Kidney glomerular epithelial cell (primary cell): ENCODE data around the gene ARHGAP6.
"Not testable (repeated sequence)": the region's sequence is repeated elsewhere in the genome, so short reads cannot be mapped to it uniquely, and the experiment has no call there.

ENCODE experiments used
- DNase-seq: peaks from one replicate; lab custom pipeline; 2025; lab: John Stamatoyannopoulos, UW

ARHGAP6 gene

GRCh38 chrX:11244636-11245035, 421.1 kb downstream of the ARHGAP6 start:
- DNase-seq = no peak

DNA sequence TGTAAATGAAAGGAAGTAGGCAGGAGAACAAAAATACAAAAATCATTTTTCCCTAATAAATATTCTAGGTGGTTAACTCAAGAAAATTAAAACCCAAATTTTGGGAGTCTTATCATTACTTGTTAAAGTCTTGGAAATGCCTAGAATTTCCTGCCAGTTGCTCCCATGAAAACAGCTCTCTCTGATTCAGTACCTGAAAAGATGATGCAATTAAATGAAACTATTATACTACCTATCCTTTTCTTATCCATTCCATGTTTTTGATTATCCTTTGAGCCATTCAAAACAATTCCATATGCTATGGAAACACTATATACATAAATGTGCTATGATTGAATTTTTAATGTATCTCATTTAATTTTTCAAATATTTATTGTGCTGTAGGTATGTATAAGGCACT, 423.0 kb downstream of the ARHGAP6 start:
- DNase-seq = no peak

DNA sequence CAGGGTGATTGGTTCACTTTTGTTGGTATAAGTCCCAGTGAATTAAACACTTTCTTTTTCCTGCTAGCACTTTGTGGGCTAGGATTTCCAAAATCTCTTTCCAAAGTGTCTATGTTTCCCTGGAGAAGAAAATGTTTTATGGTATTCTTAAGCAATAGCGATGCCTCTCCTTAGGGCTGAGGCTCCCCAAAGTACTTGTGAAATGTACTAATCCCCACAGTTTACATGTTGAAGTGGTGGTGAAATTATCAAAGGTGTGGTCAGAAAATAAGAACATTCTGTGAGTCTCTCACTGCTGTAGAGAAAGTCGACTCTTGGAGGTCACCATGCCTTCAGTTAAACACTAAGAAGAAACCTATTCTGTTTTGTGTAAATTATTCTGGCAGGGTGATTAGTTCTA, 424.0 kb downstream of the ARHGAP6 start:
- no peak for DNase-seq

- no peak for DNase-seq
Measured at GRCh38 chrX:11239230-11239629, 426.5 kb downstream of the ARHGAP6 start.

GRCh38 chrX:11235377-11235776, 430.3 kb downstream of the ARHGAP6 start:
- not testable (repeated sequence) for DNase-seq

DNA sequence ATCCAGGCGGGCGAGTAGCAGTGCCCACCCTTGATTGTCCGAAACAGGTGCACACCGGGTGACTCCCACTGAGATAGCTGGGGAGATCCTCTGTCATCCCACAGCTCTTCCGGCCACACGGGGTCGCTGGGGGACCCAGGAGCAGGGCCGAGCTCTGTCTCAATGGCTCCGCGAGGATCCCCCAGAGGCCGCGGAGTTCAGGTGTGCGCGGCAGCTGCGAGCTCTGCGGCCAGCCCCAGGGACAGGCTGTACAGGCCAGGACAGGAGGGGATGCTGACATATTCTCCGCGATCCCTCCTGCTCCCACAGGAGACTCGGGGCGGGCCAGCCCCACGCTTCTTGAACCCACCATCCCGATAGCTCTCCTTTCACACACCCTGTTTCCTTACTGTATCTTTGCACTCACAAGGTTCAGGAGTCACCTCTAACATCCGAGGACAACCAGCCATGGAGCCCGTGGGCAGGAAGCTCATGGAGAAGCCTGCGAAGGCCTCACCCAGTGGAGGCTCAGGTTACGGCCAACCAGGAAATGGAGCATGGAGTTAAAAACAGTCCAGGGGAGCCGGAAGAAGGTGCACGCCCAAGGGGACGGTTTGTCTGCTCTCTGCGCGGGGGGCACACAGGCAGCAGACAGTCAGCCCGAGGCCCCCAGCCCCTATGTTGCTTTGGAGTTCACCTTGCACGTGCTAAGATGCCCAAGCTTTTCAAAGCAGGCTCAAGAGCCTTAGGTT, 450.4 kb downstream of the ARHGAP6 start:
- no peak for DNase-seq

DNA sequence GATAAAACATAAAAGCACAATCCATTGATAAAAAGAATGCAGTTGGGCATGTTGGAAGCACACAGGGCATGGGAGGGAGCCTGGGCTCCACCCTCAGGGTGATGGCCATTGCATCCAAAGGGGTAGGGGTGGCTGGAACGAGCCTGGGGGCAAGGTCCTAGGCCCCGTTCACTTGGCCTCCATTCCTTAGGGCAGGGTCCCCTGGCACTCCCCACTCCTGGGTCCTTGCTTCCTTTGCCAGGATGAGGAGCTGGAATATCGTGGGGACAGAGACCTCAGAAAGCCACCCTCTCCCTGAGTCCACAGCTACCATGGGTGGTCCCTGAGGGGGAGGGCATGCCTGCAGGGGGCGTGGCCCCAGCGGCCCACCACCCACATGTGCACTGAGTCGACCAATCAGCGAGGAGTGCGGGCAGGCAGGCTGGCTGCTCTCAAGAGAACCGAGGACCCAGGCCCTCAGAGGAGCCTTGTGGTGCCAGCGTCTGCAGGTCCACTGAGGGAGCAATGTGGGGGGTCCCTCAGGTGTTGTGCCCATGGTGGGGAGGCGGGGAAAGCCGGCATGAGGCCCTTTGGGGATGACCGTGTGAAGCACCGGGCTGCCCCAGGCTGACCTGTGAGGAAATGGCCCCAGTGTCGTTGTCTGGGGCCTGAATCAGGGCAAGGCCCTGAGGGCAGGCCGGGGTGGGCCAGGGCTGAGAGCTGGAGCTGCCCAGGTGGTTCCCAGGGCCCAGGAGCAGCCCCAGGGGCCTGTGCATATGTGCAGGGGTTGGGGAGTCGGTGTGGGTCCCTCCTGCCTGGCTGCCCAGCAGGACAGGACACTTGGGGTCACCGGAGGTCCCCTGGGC, 451.2 kb downstream of the ARHGAP6 start:
- no peak for DNase-seq

- no peak for DNase-seq
Measured at GRCh38 chrX:11212741-11213140, 453.0 kb downstream of the ARHGAP6 start.

DNA sequence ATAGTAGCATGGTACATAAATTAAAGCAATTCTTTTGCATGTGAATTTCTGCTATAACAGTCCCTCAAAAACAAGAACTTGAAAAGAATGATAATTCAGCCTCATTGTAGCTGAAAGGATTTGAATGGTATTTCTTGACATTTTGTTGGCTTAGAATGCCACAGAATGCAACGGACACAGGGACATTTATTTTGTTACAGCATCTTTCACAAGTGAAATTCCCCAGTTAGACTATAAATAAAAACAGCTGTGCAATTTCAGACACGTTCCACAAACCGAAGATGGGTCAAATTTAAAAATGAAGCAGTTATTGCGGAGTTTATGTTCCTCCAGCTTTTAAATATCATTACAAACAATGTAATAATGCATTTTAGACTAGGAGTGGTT, 455.3 kb downstream of the ARHGAP6 start:
- no peak for DNase-seq

DNA sequence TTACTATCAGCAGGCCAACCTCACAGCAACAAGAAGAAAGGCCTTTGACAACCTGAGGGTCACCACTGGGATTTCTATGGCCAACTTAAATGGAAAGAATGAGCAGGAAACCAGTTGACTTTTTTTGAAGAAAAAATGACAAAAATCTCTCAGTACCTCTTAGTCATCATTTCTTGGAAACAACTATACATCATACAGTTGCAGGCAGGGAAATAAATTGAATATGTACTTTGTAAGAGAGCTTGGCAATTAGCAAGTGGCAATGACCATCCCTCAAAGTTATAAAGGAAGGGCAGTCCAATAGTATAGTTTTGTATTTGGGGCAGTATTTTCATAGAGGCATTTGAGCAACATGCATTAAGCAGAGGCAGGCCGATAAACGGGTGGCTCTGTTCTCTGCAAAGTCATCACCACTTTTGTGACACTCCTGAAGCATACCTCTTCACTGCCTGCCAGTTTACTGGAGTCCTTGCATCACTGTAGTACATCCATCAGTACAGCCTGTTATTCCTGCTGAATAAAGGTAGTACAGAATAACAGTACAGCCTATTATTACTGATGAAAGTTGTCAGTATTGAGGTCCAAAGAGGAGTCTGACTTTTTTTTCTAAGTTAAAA, 455.8 kb downstream of the ARHGAP6 start:
- no peak for DNase-seq

- DNase-seq = no peak
Measured at GRCh38 chrX:11206716-11207115, 459.0 kb downstream of the ARHGAP6 start.

GRCh38 chrX:11205796-11206195, 459.9 kb downstream of the ARHGAP6 start:
- no peak for DNase-seq

GRCh38 chrX:11197671-11198070, 468.0 kb downstream of the ARHGAP6 start:
- DNase-seq = no peak

GRCh38 chrX:11196476-11196875, 469.2 kb downstream of the ARHGAP6 start:
- DNase-seq = no peak

DNA sequence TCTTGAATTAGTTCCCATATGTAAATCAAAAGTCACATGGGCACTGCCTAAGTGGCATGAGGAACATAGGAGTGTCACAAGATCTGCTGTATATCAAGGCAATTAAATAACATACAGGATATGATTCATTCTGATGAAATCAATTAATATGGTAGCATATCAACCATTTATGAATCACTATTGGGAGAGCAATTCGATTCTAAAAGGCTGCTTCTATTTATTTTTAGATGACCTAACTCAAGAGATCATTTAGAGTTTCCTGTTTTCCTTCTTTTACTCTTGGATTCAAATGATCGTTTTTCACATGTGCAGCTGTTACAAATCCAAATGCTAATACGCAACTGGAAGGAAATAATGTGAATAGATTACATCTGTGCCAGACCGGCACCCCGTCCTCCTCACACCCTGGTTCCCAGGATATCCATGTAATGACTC, 472.7 kb downstream of the ARHGAP6 start:
- DNase-seq = no peak

GRCh38 chrX:11190745-11191510, 474.8 kb downstream of the ARHGAP6 start:
- no peak for DNase-seq

GRCh38 chrX:11189097-11189496, 476.6 kb downstream of the ARHGAP6 start:
- no peak for DNase-seq

- DNase-seq = peak; percentile 18
Measured at GRCh38 chrX:11188664-11189063, 477.1 kb downstream of the ARHGAP6 start.

DNA sequence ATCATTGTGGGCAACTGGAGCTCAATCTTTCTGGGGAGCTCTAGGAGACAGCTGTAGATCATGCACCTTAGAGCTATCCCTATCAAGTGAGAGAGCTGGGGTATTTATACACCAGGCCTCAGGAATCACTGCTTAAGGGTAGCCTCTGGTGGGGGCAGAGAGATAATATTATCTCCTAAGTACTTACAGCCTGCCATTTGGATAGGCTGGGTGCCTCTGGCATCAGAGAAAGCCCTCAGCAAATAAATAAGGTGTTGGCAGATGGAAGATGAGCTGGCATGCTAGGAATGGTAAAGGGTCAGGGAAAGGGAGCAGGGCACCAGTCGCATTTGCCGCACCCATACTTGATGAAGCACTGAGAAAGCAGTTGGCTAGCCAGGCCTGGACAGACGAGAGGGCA, 478.7 kb downstream of the ARHGAP6 start:
- no peak for DNase-seq

GRCh38 chrX:11185861-11186260, 479.9 kb downstream of the ARHGAP6 start:
- DNase-seq = no peak

GRCh38 chrX:11180571-11180970, 485.1 kb downstream of the ARHGAP6 start:
- DNase-seq = no peak

DNA sequence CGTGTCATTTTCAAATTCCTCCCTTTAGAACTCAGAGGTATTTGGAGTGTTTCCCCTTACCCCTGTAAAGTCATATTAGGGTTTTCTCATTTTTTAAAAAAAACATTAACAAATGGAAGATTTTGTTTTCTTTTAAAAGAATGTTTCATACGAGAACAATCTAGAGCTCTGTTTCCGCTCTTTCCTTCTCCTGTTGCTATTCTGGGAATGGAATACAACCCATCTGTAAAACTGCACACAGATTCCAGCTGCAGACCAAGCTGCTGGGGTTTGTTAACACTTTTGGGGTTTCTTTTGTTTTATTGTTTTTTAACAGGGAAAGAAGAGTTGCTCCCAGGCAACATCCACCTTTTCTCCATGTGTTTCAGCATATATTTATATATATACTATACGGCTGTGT, 493.3 kb downstream of the ARHGAP6 start:
- DNase-seq = no peak
